Panc1 (cell line): ENCODE data around the gene METTL16. TPM values are rescaled to one million over a fixed set of nuclear protein-coding genes. Genes with fewer than 3 reads are reported as not detected.
"Not testable (repeated sequence)": the region's sequence is repeated elsewhere in the genome, so short reads cannot be mapped to it uniquely, and the experiment has no call there.

Experiments
- ATAC-seq: fragments of 200-7000 bp; cut with Tn5 transposase; 2 replicates; pipeline ENCODE4 v1.9.1; 2020; ENCODE audit warnings: mild to moderate bottlenecking, moderate library complexity
- BruUV-seq: library from RNA; stranded (reverse); fragments of 400-500 nt; replicated peaks from 2 replicates; lab custom pipeline; 2021; lab: Mats Ljungman, UMichigan
- CTCF ChIA-PET: fragments of 300-600 bp; sonication (Branson Sonifier 250); formaldehyde crosslinking; loops from one replicate; lab custom pipeline; 2022; ENCODE audit warnings: antibody characterized with exemption; lab: Charles Lee
- POLR2A ChIA-PET: fragments of 300-600 bp; sonication (Branson Sonifier 250); formaldehyde crosslinking; loops from one replicate; lab custom pipeline; 2022; ENCODE audit warnings: antibody characterized with exemption; lab: Charles Lee
- DNase-seq: peaks from one replicate; pipeline ENCODE4 v3.0.0-alpha.2; 2010; ENCODE audit warnings: low read depth, low spot score
- H3K27ac ChIP-seq: 2 replicates; pipeline ENCODE4 v1.5.1; 2011; ENCODE audit warnings: mild to moderate bottlenecking, low read length, inconsistent platforms
- H3K27me3 ChIP-seq: fragments of 200-500 bp; sonication (Bioruptor generic); 2 replicates; pipeline ENCODE4 v1.6.0; 2014; ENCODE audit warnings: low read length, inconsistent platforms; ENCODE audit not compliant: control insufficient read depth, insufficient read depth
- H3K36me3 ChIP-seq: fragments of 200-500 bp; sonication (Bioruptor generic); 2 replicates; pipeline ENCODE4 v1.5.1; 2014; ENCODE audit warnings: inconsistent platforms, mild to moderate bottlenecking, low read length, moderate library complexity; ENCODE audit not compliant: control insufficient read depth, insufficient read depth
- H3K4me1 ChIP-seq: 2 replicates; pipeline ENCODE4 v1.5.1; 2011; ENCODE audit warnings: inconsistent platforms, mild to moderate bottlenecking, low read length, moderate library complexity; ENCODE audit not compliant: control insufficient read depth, insufficient read depth
- H3K4me3 ChIP-seq, 2 experiments: 2 replicates each; pipeline ENCODE4 v1.5.1; 2011 to 2012; ENCODE audit warnings: low read depth in 2 of 2, low read length in 2 of 2, mild to moderate bottlenecking in 2 of 2, inconsistent platforms in 1 of 2, moderate library complexity in 1 of 2
- H3K9me3 ChIP-seq: fragments of 200-500 bp; sonication (Bioruptor generic); 2 replicates; pipeline ENCODE4 v1.5.1; 2014; ENCODE audit warnings: low read depth, mild to moderate bottlenecking, inconsistent platforms, low read length, moderate library complexity; ENCODE audit not compliant: control insufficient read depth, insufficient read depth
- POLR2AphosphoS5 ChIP-seq: IDR thresholded peaks from 2 replicates; pipeline ENCODE4 v1.6.1; 2012; ENCODE audit warnings: mild to moderate bottlenecking, low read depth, low read length, moderate library complexity
- SIN3A ChIP-seq: IDR thresholded peaks from 2 replicates; pipeline ENCODE4 v1.6.1; 2012; ENCODE audit warnings: low read depth, mild to moderate bottlenecking, low read length, moderate library complexity, borderline replicate concordance; ENCODE audit not compliant: insufficient read depth
- TCF7L2 ChIP-seq: IDR thresholded peaks from 2 replicates; pipeline ENCODE4 v1.6.1; 2011; ENCODE audit warnings: mild to moderate bottlenecking, low read depth, low read length, inconsistent platforms
- in situ Hi-C: cut with HindIII; loops from 2 replicates; pipeline ENCODE4 v1.10.0; 2016; ENCODE audit warnings: low sequenced_read_pairs, low pct_unique_long_range_greater_than_20kb
- intact Hi-C: fragments of 100-400 bp; cut with micrococcal nuclease; formaldehyde crosslinking; loops from one replicate; pipeline ENCODE4 v1.10.0; 2022; ENCODE audit not compliant: unreplicated experiment
- total RNA-seq: library from RNA; stranded (reverse); gene quantifications from one replicate; pipeline ENCODE4 v1.2.1, GENCODE V29; 2021; ENCODE audit not compliant: unreplicated experiment
- TF ChIP-seq, protein P1 (sequence below): fragments of 450-650 bp; IDR thresholded peaks from 2 replicates; pipeline ENCODE4 v1.5.1; 2017; ENCODE audit warnings: mild to moderate bottlenecking
- TF ChIP-seq, protein P2 (sequence below), 2 experiments: IDR thresholded peaks; 2 replicates each; pipeline ENCODE4 v1.6.1; 2011 to 2012; ENCODE audit warnings: low read depth in 2 of 2, control low read depth in 1 of 2, low read length in 1 of 2, mild to moderate bottlenecking in 1 of 2, moderate library complexity in 1 of 2; ENCODE audit not compliant: insufficient read depth in 1 of 2

The METTL16 gene
- total RNA-seq, 1 experiment from 2014 or later = 34.7 TPM

- Histone ChIP-seq H3K36me3 (no peaks in the 10 kb centered on the region), H3K27ac (no peak overlapping the region), H3K4me1 (no peaks in the 10 kb centered on the region), H3K9me3 (no peaks in the 10 kb centered on the region), H3K4me3 (no peak overlapping the region), H3K27me3 (no peaks in the 10 kb centered on the region)
- DNase-seq = no peak
- POLR2A ChIA-PET = no interaction called here
- no peak for ATAC-seq
- in situ Hi-C loops = no loop called here
- TF ChIP-seq SIN3A (no peak), POLR2AphosphoS5 (no peak), TCF7L2 (no peak)
- TF ChIP-seq, protein P1, sequence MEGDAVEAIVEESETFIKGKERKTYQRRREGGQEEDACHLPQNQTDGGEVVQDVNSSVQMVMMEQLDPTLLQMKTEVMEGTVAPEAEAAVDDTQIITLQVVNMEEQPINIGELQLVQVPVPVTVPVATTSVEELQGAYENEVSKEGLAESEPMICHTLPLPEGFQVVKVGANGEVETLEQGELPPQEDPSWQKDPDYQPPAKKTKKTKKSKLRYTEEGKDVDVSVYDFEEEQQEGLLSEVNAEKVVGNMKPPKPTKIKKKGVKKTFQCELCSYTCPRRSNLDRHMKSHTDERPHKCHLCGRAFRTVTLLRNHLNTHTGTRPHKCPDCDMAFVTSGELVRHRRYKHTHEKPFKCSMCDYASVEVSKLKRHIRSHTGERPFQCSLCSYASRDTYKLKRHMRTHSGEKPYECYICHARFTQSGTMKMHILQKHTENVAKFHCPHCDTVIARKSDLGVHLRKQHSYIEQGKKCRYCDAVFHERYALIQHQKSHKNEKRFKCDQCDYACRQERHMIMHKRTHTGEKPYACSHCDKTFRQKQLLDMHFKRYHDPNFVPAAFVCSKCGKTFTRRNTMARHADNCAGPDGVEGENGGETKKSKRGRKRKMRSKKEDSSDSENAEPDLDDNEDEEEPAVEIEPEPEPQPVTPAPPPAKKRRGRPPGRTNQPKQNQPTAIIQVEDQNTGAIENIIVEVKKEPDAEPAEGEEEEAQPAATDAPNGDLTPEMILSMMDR = no peak
- TF ChIP-seq, protein P2, sequence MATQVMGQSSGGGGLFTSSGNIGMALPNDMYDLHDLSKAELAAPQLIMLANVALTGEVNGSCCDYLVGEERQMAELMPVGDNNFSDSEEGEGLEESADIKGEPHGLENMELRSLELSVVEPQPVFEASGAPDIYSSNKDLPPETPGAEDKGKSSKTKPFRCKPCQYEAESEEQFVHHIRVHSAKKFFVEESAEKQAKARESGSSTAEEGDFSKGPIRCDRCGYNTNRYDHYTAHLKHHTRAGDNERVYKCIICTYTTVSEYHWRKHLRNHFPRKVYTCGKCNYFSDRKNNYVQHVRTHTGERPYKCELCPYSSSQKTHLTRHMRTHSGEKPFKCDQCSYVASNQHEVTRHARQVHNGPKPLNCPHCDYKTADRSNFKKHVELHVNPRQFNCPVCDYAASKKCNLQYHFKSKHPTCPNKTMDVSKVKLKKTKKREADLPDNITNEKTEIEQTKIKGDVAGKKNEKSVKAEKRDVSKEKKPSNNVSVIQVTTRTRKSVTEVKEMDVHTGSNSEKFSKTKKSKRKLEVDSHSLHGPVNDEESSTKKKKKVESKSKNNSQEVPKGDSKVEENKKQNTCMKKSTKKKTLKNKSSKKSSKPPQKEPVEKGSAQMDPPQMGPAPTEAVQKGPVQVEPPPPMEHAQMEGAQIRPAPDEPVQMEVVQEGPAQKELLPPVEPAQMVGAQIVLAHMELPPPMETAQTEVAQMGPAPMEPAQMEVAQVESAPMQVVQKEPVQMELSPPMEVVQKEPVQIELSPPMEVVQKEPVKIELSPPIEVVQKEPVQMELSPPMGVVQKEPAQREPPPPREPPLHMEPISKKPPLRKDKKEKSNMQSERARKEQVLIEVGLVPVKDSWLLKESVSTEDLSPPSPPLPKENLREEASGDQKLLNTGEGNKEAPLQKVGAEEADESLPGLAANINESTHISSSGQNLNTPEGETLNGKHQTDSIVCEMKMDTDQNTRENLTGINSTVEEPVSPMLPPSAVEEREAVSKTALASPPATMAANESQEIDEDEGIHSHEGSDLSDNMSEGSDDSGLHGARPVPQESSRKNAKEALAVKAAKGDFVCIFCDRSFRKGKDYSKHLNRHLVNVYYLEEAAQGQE (IDR thresholded peaks at IDR 0.05; ENCODE audit: insufficient read depth in 1 of 2, low read depth in 2 of 2, low read length in 1 of 2) = no peak
- intact Hi-C loops = no loop called here
- CTCF ChIA-PET = interaction anchor here (0.7 kb wide), 1 partner anchor 109 kb away, joined by 3 read pairs; no protein-coding TSS in a partner anchor
- no TSS peak for BruUV-seq
Measured at GRCh38 chr17:2532146-2532720, 20.5 kb upstream of the METTL16 start.

DNA sequence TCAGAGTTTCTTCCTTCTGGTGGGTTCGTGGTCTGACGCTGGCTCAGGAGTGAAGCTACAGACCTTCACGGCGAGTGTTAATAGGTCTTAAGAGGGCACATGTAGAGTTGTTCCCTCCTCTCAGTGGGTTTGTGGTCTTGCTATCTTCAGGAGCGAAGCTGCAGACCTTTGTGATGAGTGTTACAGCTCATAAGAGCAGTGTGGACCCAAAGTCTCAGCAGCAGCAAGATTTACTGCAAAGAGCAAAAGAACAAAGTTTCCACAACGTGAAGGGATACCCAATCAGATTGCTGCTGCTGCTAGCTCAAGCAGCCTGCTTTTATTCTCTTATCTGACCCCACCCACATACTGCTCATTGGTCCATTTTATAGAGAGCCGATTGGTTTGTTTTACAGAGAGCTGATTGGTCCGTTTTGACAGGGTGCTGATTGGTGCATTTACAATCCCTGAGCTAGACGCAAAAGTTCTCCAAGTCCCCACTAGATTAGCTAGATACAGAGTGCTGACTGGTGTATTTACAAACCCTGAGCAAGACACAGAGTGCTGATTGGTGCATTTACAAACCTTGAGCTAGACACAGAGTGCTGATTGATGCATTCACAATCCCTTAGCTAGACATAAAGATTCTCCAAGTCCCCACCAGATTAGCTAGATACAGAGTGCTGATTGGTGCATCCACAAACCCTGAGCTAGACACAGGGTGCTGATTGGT, 19.7 kb upstream of the METTL16 start:
- H3K36me3 ChIP-seq, in situ Hi-C loops, ATAC-seq, H3K27ac ChIP-seq, intact Hi-C loops, POLR2A ChIA-PET, H3K9me3 ChIP-seq, H3K4me3 ChIP-seq, DNase-seq, H3K27me3 ChIP-seq, H3K4me1 ChIP-seq, CTCF ChIA-PET, BruUV-seq: not testable (repeated sequence)

- H3K4me1 ChIP-seq, H3K4me3 ChIP-seq, BruUV-seq, intact Hi-C loops, ATAC-seq, H3K9me3 ChIP-seq, H3K36me3 ChIP-seq, H3K27ac ChIP-seq, in situ Hi-C loops, DNase-seq, H3K27me3 ChIP-seq: not testable (repeated sequence)
- POLR2A ChIA-PET = interaction anchor here (0.7 kb wide), 1 partner anchor 253 kb away, joined by 8 read pairs; no protein-coding TSS in a partner anchor
- CTCF ChIA-PET = interaction anchor here (0.7 kb wide), 1 partner anchor 154 kb away, joined by 5 read pairs; no protein-coding TSS in a partner anchor
Measured at GRCh38 chr17:2521775-2522410, 10.2 kb upstream of the METTL16 start.
